Measurements from ENCODE around the gene PIGBOS1. TPM values are rescaled to one million over a fixed set of nuclear protein-coding genes. Genes with fewer than 3 reads are reported as not detected.

The PIGBOS1 gene
- total and polyA plus RNA-seq, 2 experiments from 2014 or later = 9.1 to 16.7 TPM

DNA sequence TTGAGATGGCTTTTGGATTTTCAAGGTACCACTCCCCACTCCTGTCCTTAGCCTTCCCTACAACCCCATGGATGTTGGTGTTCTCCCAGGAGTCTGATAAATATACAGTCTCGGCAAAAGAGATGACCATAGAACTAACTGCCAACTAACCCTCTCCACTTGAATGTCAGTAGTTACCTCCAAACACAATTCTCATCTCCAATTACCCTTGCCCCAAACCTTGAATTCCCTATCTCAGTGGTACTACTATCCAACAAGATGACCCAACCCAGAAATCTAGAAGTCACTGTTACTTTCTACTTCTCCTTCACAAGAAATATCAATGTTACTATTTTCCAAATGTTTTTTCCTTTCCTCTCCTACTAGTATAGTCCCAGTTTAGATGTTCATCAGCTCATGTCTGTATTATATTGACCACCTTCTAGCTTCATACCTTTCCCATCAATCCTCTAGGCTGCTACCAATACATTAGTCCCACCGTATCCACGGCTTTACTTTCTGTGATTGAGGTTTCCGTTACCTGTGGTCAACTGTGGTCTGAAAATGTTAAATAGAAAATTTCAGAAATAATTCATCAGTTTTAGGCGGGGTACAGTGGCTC, 38.2 kb upstream of the PIGBOS1 start:
- H3K27me3 Mint-ChIP-seq (ENCODE audit: insufficient read depth, low read depth, poor library complexity) = no peaks in the 10 kb centered on the region
- ATAC-seq (no peak), DNase-seq (ENCODE audit: low spot score) (no peak)
- Histone ChIP-seq H3K27ac (ENCODE audit: low read depth) (no peak overlapping the region), H4K20me1 (replicated peaks; ENCODE audit: insufficient read depth) (no peaks in the 10 kb centered on the region), H3K4me1 (ENCODE audit: insufficient read depth) (peaks cover 12% of the 10 kb centered on the region), H3K36me3 (ENCODE audit: insufficient read depth) (no peaks in the 10 kb centered on the region), H2AFZ (no peak overlapping the region), H3K4me3 (no peak overlapping the region), H3K9me2 (ENCODE audit: insufficient read depth) (no peaks in the 10 kb centered on the region), H3K27me3 (ENCODE audit: insufficient read depth) (no peaks in the 10 kb centered on the region), H3K79me2 (replicated peaks; ENCODE audit: insufficient read depth) (no peaks in the 10 kb centered on the region), H3K4me2 (no peak overlapping the region), H3F3A (replicated peaks; ENCODE audit: low read depth) (no peaks in the 10 kb centered on the region)
- TF ChIP-seq ZNF331 (CRISPR knock-in tag; IDR thresholded peaks at IDR 0.05; ENCODE audit: low read depth) (no peak), REST (IDR thresholded peaks at IDR 0.05; ENCODE audit: unreplicated experiment) (no peak), CREB1 (CRISPR knock-in tag; IDR thresholded peaks at IDR 0.05; ENCODE audit: low read depth) (no peak), STAT1 (IDR thresholded peaks at IDR 0.05; ENCODE audit: unreplicated experiment) (no peak), POLR2AphosphoS5 (IDR thresholded peaks at IDR 0.05; ENCODE audit: low read depth) (no peak), JUNB (IDR thresholded peaks at IDR 0.05; ENCODE audit: unreplicated experiment) (no peak), NANOG (IDR thresholded peaks at IDR 0.05; ENCODE audit: borderline replicate concordance) (no peak), ETS1 (IDR thresholded peaks at IDR 0.05) (no peak), ZNF114 (CRISPR knock-in tag; IDR thresholded peaks at IDR 0.05) (no peak), EZH2 (IDR thresholded peaks at IDR 0.05; ENCODE audit: low read depth, unreplicated experiment) (no peak), EZH2phosphoT487 (IDR thresholded peaks at IDR 0.05; ENCODE audit: unreplicated experiment) (no peak)
- TF ChIP-seq, protein P1, sequence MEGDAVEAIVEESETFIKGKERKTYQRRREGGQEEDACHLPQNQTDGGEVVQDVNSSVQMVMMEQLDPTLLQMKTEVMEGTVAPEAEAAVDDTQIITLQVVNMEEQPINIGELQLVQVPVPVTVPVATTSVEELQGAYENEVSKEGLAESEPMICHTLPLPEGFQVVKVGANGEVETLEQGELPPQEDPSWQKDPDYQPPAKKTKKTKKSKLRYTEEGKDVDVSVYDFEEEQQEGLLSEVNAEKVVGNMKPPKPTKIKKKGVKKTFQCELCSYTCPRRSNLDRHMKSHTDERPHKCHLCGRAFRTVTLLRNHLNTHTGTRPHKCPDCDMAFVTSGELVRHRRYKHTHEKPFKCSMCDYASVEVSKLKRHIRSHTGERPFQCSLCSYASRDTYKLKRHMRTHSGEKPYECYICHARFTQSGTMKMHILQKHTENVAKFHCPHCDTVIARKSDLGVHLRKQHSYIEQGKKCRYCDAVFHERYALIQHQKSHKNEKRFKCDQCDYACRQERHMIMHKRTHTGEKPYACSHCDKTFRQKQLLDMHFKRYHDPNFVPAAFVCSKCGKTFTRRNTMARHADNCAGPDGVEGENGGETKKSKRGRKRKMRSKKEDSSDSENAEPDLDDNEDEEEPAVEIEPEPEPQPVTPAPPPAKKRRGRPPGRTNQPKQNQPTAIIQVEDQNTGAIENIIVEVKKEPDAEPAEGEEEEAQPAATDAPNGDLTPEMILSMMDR (conservative IDR thresholded peaks at IDR 0.05; ENCODE audit: low read depth in 2 of 2) = no peak
- H3K4me3 Mint-ChIP-seq = no peak overlapping the region
- no peaks in the 10 kb centered on the region for H3K36me3 Mint-ChIP-seq (ENCODE audit: low read depth)
- H3K4me1 Mint-ChIP-seq = peaks cover 27% of the 10 kb centered on the region; the same call in 2 of the 3 replicates
- peak overlapping the region; percentile 7; the same call in 1 of the 2 replicates for H3K27ac Mint-ChIP-seq
- no peaks in the 10 kb centered on the region; the same call in 2 of the 3 replicates for H3K9me3 Mint-ChIP-seq

All from GM23338 (cell line).